ENCODE results near the gene DCC.

DNA sequence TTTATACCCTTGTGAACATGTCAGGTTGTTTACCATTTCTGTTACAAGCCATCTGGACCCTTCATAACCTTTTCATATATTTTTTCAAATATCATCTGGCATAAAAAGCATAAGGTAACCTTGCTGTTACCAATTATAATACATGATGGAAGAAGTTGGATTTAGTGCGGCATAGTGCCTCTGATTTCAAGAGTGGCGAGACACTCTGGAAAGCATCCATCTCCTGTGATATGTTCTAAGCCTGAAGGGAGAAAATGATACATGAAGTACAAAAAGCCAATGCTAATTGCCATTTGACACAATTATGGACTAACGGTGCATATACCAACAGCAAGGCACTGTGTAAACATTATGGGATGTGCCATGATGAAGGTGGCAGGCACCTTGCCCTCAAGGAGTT is 75.1 kb downstream of the DCC start:
- TF ChIP-seq, protein P1, sequence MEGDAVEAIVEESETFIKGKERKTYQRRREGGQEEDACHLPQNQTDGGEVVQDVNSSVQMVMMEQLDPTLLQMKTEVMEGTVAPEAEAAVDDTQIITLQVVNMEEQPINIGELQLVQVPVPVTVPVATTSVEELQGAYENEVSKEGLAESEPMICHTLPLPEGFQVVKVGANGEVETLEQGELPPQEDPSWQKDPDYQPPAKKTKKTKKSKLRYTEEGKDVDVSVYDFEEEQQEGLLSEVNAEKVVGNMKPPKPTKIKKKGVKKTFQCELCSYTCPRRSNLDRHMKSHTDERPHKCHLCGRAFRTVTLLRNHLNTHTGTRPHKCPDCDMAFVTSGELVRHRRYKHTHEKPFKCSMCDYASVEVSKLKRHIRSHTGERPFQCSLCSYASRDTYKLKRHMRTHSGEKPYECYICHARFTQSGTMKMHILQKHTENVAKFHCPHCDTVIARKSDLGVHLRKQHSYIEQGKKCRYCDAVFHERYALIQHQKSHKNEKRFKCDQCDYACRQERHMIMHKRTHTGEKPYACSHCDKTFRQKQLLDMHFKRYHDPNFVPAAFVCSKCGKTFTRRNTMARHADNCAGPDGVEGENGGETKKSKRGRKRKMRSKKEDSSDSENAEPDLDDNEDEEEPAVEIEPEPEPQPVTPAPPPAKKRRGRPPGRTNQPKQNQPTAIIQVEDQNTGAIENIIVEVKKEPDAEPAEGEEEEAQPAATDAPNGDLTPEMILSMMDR (IDR thresholded peaks at IDR 0.05) = no peak
- TF ChIP-seq, protein P2, sequence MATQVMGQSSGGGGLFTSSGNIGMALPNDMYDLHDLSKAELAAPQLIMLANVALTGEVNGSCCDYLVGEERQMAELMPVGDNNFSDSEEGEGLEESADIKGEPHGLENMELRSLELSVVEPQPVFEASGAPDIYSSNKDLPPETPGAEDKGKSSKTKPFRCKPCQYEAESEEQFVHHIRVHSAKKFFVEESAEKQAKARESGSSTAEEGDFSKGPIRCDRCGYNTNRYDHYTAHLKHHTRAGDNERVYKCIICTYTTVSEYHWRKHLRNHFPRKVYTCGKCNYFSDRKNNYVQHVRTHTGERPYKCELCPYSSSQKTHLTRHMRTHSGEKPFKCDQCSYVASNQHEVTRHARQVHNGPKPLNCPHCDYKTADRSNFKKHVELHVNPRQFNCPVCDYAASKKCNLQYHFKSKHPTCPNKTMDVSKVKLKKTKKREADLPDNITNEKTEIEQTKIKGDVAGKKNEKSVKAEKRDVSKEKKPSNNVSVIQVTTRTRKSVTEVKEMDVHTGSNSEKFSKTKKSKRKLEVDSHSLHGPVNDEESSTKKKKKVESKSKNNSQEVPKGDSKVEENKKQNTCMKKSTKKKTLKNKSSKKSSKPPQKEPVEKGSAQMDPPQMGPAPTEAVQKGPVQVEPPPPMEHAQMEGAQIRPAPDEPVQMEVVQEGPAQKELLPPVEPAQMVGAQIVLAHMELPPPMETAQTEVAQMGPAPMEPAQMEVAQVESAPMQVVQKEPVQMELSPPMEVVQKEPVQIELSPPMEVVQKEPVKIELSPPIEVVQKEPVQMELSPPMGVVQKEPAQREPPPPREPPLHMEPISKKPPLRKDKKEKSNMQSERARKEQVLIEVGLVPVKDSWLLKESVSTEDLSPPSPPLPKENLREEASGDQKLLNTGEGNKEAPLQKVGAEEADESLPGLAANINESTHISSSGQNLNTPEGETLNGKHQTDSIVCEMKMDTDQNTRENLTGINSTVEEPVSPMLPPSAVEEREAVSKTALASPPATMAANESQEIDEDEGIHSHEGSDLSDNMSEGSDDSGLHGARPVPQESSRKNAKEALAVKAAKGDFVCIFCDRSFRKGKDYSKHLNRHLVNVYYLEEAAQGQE (IDR thresholded peaks at IDR 0.05; ENCODE audit: low read depth, low read length) = no peak
- TF ChIP-seq FOXM1 (IDR thresholded peaks at IDR 0.05; ENCODE audit: low read depth) (no peak), FOXJ3 (CRISPR knock-in tag; IDR thresholded peaks at IDR 0.05) (no peak), EP300 (IDR thresholded peaks at IDR 0.05; ENCODE audit: borderline replicate concordance in 1 of 2, low read depth in 1 of 2, low read length in 1 of 2) (no peak), SIN3A (IDR thresholded peaks at IDR 0.05; ENCODE audit: borderline replicate concordance, low read depth, low read length) (no peak), YY1 (IDR thresholded peaks at IDR 0.05; ENCODE audit: low read depth) (no peak), POLR2AphosphoS5 (IDR thresholded peaks at IDR 0.05; ENCODE audit: low read depth, low read length) (no peak), TCF12 (IDR thresholded peaks at IDR 0.05) (no peak), RAD21 (IDR thresholded peaks at IDR 0.05; ENCODE audit: low read length) (no peak)
- TF ChIP-seq, protein P3, sequence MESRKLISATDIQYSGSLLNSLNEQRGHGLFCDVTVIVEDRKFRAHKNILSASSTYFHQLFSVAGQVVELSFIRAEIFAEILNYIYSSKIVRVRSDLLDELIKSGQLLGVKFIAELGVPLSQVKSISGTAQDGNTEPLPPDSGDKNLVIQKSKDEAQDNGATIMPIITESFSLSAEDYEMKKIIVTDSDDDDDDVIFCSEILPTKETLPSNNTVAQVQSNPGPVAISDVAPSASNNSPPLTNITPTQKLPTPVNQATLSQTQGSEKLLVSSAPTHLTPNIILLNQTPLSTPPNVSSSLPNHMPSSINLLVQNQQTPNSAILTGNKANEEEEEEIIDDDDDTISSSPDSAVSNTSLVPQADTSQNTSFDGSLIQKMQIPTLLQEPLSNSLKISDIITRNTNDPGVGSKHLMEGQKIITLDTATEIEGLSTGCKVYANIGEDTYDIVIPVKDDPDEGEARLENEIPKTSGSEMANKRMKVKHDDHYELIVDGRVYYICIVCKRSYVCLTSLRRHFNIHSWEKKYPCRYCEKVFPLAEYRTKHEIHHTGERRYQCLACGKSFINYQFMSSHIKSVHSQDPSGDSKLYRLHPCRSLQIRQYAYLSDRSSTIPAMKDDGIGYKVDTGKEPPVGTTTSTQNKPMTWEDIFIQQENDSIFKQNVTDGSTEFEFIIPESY (IDR thresholded peaks at IDR 0.05; ENCODE audit: borderline replicate concordance, low read depth) = no peak
- TF ChIP-seq, protein P4, sequence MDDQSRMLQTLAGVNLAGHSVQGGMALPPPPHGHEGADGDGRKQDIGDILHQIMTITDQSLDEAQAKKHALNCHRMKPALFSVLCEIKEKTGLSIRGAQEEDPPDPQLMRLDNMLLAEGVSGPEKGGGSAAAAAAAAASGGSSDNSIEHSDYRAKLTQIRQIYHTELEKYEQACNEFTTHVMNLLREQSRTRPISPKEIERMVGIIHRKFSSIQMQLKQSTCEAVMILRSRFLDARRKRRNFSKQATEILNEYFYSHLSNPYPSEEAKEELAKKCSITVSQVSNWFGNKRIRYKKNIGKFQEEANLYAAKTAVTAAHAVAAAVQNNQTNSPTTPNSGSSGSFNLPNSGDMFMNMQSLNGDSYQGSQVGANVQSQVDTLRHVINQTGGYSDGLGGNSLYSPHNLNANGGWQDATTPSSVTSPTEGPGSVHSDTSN (IDR thresholded peaks at IDR 0.05) = no peak
- TF ChIP-seq, protein P5, sequence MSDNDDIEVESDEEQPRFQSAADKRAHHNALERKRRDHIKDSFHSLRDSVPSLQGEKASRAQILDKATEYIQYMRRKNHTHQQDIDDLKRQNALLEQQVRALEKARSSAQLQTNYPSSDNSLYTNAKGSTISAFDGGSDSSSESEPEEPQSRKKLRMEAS (IDR thresholded peaks at IDR 0.05; ENCODE audit: low read depth) = no peak
